Measurements from ENCODE around the gene FYN.

DNA sequence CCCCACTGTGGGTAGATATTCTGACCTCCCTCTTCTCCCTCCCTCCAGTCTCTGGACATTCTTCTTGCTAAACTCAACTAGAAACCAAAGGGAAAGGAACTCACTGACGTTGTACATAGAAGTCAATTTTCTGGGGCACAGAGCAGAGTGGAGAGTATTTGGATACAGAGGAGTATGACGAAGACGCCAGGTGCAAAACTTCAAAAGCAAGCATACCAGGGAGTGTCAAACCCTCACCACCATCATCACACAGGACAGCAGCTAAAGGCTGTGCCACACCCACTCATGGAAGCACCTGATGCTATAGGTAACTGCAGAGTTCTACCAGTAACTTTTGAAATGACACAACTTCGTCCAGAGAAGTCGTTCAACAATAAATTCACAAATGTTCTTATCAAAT lies 64.8 kb downstream of the FYN start:
- TF ChIP-seq, protein P1, sequence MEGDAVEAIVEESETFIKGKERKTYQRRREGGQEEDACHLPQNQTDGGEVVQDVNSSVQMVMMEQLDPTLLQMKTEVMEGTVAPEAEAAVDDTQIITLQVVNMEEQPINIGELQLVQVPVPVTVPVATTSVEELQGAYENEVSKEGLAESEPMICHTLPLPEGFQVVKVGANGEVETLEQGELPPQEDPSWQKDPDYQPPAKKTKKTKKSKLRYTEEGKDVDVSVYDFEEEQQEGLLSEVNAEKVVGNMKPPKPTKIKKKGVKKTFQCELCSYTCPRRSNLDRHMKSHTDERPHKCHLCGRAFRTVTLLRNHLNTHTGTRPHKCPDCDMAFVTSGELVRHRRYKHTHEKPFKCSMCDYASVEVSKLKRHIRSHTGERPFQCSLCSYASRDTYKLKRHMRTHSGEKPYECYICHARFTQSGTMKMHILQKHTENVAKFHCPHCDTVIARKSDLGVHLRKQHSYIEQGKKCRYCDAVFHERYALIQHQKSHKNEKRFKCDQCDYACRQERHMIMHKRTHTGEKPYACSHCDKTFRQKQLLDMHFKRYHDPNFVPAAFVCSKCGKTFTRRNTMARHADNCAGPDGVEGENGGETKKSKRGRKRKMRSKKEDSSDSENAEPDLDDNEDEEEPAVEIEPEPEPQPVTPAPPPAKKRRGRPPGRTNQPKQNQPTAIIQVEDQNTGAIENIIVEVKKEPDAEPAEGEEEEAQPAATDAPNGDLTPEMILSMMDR (IDR thresholded peaks at IDR 0.05), result no peak
- no peak for TF ChIP-seq POLR2A (IDR thresholded peaks at IDR 0.05)
- TF ChIP-seq POLR2AphosphoS5 (IDR thresholded peaks at IDR 0.05), result no peak
